Measurements from ENCODE around the gene ARHGAP26. TPM values are rescaled to one million over a fixed set of nuclear protein-coding genes. Genes with fewer than 3 reads are reported as not detected.

Gene ARHGAP26
- polyA plus RNA-seq, 3 donors: 26.5 to 56.8 (median 28.7) TPM

DNA sequence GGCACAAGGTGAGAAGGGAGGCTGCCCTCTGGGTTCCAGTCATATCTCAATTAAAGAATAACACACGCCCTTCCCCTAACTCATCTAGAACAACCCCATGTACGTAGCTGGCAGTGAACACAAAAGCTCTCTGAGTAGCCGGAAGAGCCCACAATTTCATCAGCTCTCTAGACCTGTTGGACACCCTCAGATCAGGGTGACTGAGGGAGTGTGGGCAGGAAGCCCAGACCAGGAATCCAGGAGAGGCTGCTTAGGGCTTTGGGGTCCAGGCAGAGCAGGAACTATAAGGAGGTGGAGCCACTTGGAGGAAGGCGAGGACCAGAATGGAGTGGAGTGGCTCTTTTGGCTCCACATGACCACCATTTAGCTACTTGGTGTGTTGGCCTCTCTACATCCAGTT is 395.9 kb downstream of the ARHGAP26 start:
- Histone ChIP-seq H3K4me1 (ENCODE audit: control insufficient read depth in 1 of 2, insufficient read depth in 2 of 2, low read length in 2 of 2) (peaks cover 25 to 27% of the 10 kb centered on the region in 2 donors), H4K20me1 (ENCODE audit: insufficient read depth, low read length) (peaks cover 80% of the 10 kb centered on the region), H2AFZ (ENCODE audit: insufficient read depth, low read depth, low read length, poor library complexity, severe bottlenecking) (no peak overlapping the region), H3K27ac (ENCODE audit: low read depth in 1 of 2, low read length in 2 of 2) (peak overlapping the region in 1 of 2 donors; percentile 66), H3K9ac (ENCODE audit: insufficient read depth, low read length, poor library complexity, severe bottlenecking) (no peak overlapping the region), H3K27me3 (ENCODE audit: control insufficient read depth in 2 of 2, insufficient read depth in 2 of 2, low read length in 2 of 2) (no peaks in the 10 kb centered on the region), H3K4me2 (replicated peaks; ENCODE audit: extremely low read depth, low read length, poor library complexity, severe bottlenecking) (no peak overlapping the region), H3K4me3 (replicated peaks in 1 of 3; ENCODE audit: low read depth in 2 of 3, low read length in 3 of 3) (no peak overlapping the region), H3K79me2 (ENCODE audit: insufficient read depth, low read length) (no peaks in the 10 kb centered on the region), H3K36me3 (replicated peaks in 1 of 2; ENCODE audit: control insufficient read depth in 1 of 2, insufficient read depth in 2 of 2, low read length in 2 of 2) (peaks cover 27 to 56% of the 10 kb centered on the region in 2 donors), H3K9me3 (replicated peaks in 1 of 2; ENCODE audit: control insufficient read depth in 1 of 2, insufficient read depth in 1 of 2, low read length in 2 of 2) (no peaks in the 10 kb centered on the region)
- TF ChIP-seq CTCF (IDR thresholded peaks at IDR 0.05): no peak
- Mint-ChIP-seq H3K4me1 (peaks cover 39% of the 10 kb centered on the region), H3K9me3 (peaks cover 0 to 3% (median 0%) of the 10 kb centered on the region in 7 donors), H3K36me3 (peaks cover 68 to 74% of the 10 kb centered on the region in 2 donors), H3K4me3 (no peak overlapping the region), H3K27ac (peak overlapping the region in 6 of 7 donors; percentile 25 to 87 (median 72)), H3K27me3 (ENCODE audit: low read depth in 3 of 3) (peaks cover 0 to 2% (median 0%) of the 10 kb centered on the region in 3 donors)
- intact Hi-C loops (cut with micrococcal nuclease): no loop called here
- WGBS (ENCODE audit: insufficient coverage): no CpG with 5 or more reads among the region's 4 CpGs
- DNase-seq: no peak

- Histone ChIP-seq H3K9me3 (replicated peaks in 1 of 2; ENCODE audit: control insufficient read depth in 1 of 2, insufficient read depth in 1 of 2, low read length in 2 of 2) (no peaks in the 10 kb centered on the region), H4K20me1 (ENCODE audit: insufficient read depth, low read length) (peaks cover 78% of the 10 kb centered on the region), H3K4me2 (replicated peaks; ENCODE audit: extremely low read depth, low read length, poor library complexity, severe bottlenecking) (no peak overlapping the region), H3K36me3 (replicated peaks in 1 of 2; ENCODE audit: control insufficient read depth in 1 of 2, insufficient read depth in 2 of 2, low read length in 2 of 2) (peaks cover 29 to 63% of the 10 kb centered on the region in 2 donors), H3K79me2 (ENCODE audit: insufficient read depth, low read length) (no peaks in the 10 kb centered on the region), H3K27me3 (ENCODE audit: control insufficient read depth in 2 of 2, insufficient read depth in 2 of 2, low read length in 2 of 2) (no peaks in the 10 kb centered on the region), H2AFZ (ENCODE audit: insufficient read depth, low read depth, low read length, poor library complexity, severe bottlenecking) (no peak overlapping the region), H3K4me1 (ENCODE audit: control insufficient read depth in 1 of 2, insufficient read depth in 2 of 2, low read length in 2 of 2) (peaks cover 19 to 22% of the 10 kb centered on the region in 2 donors), H3K9ac (ENCODE audit: insufficient read depth, low read length, poor library complexity, severe bottlenecking) (no peak overlapping the region), H3K27ac (ENCODE audit: low read depth in 1 of 2, low read length in 2 of 2) (peak overlapping the region in 1 of 2 donors; percentile 66), H3K4me3 (replicated peaks in 1 of 3; ENCODE audit: low read depth in 2 of 3, low read length in 3 of 3) (no peak overlapping the region)
- DNase-seq: no peak
- intact Hi-C loops (cut with micrococcal nuclease): no loop called here
- peaks cover 0 to 3% (median 0%) of the 10 kb centered on the region in 7 donors for H3K9me3 Mint-ChIP-seq
- TF ChIP-seq CTCF (IDR thresholded peaks at IDR 0.05): no peak
- peaks cover 67 to 80% of the 10 kb centered on the region in 2 donors for H3K36me3 Mint-ChIP-seq
- 100% methylated on average over 2 of the region's 8 CpGs for WGBS (ENCODE audit: insufficient coverage)
- H3K4me3 Mint-ChIP-seq: no peak overlapping the region
- peaks cover 0 to 2% (median 0%) of the 10 kb centered on the region in 3 donors for H3K27me3 Mint-ChIP-seq (ENCODE audit: low read depth in 3 of 3)
- H3K27ac Mint-ChIP-seq: peak overlapping the region in 3 of 7 donors; percentile 11 to 67 (median 30)
- peaks cover 32% of the 10 kb centered on the region for H3K4me1 Mint-ChIP-seq
Measured at GRCh38 chr5:143166661-143167420, 396.7 kb downstream of the ARHGAP26 start.
